IPS-18a (cell line): ENCODE results near the gene GPR162.
"Not testable (repeated sequence)": the region's sequence is repeated elsewhere in the genome, so short reads cannot be mapped to it uniquely, and the experiment has no call there.

Experiments used
- H3K27ac ChIP-seq: one replicate; pipeline ENCODE4 v1.5.1; 2013; ENCODE audit warnings: low read length
- H3K27me3 ChIP-seq: one replicate; pipeline ENCODE4 v1.6.1; 2013; ENCODE audit warnings: mild to moderate bottlenecking, low read length; ENCODE audit not compliant: control insufficient read depth, insufficient read depth
- H3K36me3 ChIP-seq: one replicate; pipeline ENCODE4 v1.6.1; 2013; ENCODE audit warnings: low read depth, low read length; ENCODE audit not compliant: control insufficient read depth
- H3K4me1 ChIP-seq: one replicate; pipeline ENCODE4 v1.6.1; 2013; ENCODE audit warnings: low read depth, low read length; ENCODE audit not compliant: control insufficient read depth
- H3K4me3 ChIP-seq: one replicate; pipeline ENCODE4 v1.5.1; 2013; ENCODE audit warnings: low read length
- H3K9ac ChIP-seq: one replicate; pipeline ENCODE4 v1.6.1; 2013; ENCODE audit warnings: mild to moderate bottlenecking, low read length, moderate library complexity
- H3K9me3 ChIP-seq: one replicate; pipeline ENCODE4 v1.6.1; 2013; ENCODE audit warnings: low read depth, low read length; ENCODE audit not compliant: control insufficient read depth

GPR162 gene

DNA sequence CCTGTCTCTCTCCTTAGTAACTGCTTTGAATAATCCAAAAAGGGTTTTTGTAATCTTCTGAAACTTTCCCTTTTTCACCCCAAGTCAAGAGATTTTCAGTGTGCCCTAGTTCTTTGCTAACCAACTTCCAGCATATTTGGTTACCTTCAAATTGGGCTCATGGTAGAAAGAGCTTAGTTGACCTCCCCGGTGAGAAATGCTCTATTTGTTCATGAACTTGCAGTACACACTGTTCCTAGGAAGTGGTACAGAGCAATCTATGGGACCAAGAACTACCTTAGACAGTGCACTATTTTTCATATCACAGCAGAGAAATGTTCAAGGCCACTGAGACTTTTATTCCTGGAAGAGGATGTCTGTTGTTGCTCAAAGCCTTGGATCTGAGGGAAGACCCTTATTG, 32.0 kb downstream of the GPR162 start:
- H3K4me1 ChIP-seq: peaks cover 4% of the 10 kb centered on the region
- peaks cover 46% of the 10 kb centered on the region for H3K36me3 ChIP-seq
- H3K27ac ChIP-seq: no peak overlapping the region
- H3K27me3 ChIP-seq: no peaks in the 10 kb centered on the region
- no peaks in the 10 kb centered on the region for H3K9me3 ChIP-seq
- no peak overlapping the region for H3K4me3 ChIP-seq
- H3K9ac ChIP-seq: no peak overlapping the region

DNA sequence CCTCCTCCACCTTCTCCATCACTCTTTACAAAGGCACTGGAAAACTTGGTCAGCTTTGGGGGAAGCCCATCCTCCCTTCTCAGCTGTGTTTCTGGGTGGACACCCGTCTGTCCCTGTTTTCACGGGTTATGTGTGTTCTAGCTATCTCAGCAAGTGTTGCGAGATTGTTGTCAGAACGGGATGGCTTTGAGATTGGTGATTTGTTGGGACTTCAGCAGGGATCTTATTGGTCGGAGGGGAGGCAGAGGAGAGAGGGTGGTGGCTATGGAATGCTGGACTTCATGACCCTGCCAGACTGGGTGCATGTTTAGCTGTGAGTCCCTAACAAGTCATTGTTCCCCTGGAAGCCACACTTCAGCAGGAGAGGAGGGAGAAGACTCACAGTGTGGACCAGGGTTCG, 32.4 kb downstream of the GPR162 start:
- H3K9ac ChIP-seq: no peak overlapping the region
- H3K27me3 ChIP-seq: no peaks in the 10 kb centered on the region
- peaks cover 42% of the 10 kb centered on the region for H3K36me3 ChIP-seq
- no peaks in the 10 kb centered on the region for H3K9me3 ChIP-seq
- peaks cover 4% of the 10 kb centered on the region for H3K4me1 ChIP-seq
- H3K27ac ChIP-seq: no peak overlapping the region
- H3K4me3 ChIP-seq: no peak overlapping the region

- Histone ChIP-seq H3K4me1 (peaks cover 4% of the 10 kb centered on the region), H3K27ac (no peak overlapping the region), H3K27me3 (no peaks in the 10 kb centered on the region), H3K9me3 (no peaks in the 10 kb centered on the region), H3K9ac (no peak overlapping the region), H3K4me3 (no peak overlapping the region), H3K36me3 (peaks cover 38% of the 10 kb centered on the region)
These were observed 33.7 kb downstream of the GPR162 start for GRCh38 chr12:6855322-6855721.

GRCh38 chr12:6858799-6859198, 37.2 kb downstream of the GPR162 start:
- H3K9ac ChIP-seq: no peak overlapping the region
- H3K4me1 ChIP-seq: no peaks in the 10 kb centered on the region
- peaks cover 69% of the 10 kb centered on the region for H3K36me3 ChIP-seq
- H3K9me3 ChIP-seq: no peaks in the 10 kb centered on the region
- H3K27ac ChIP-seq: no peak overlapping the region
- H3K27me3 ChIP-seq: no peaks in the 10 kb centered on the region
- no peak overlapping the region for H3K4me3 ChIP-seq

DNA sequence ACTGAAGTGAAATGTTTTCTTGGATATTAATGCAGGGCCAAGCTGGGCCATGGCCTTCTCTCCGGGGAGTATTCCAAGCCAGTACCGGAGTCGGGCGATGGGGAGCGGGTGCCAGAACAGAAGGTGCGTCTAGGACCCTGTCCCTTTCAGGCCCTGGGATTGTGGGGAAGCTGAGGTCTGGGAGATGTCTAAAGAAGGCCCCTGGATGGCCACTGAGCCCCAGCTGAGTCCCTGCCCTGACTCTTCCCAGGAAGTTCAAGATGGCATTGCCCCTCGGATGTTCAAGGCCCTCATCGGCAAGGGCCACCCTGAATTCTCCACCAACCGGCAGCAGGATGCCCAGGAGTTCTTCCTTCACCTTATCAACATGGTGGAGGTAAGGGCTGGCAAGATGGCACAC, 38.5 kb downstream of the GPR162 start:
- H3K36me3 ChIP-seq: peaks cover 78% of the 10 kb centered on the region
- H3K27me3 ChIP-seq: no peaks in the 10 kb centered on the region
- H3K9me3 ChIP-seq: no peaks in the 10 kb centered on the region

GRCh38 chr12:6860942-6861341, 39.3 kb downstream of the GPR162 start:
- Histone ChIP-seq H3K9ac (no peak overlapping the region), H3K36me3 (peaks cover 79% of the 10 kb centered on the region), H3K4me1 (peaks cover 5% of the 10 kb centered on the region)

More for the DNA sequence above, 38.5 kb downstream of the GPR162 start:
- no peaks in the 10 kb centered on the region for H3K4me1 ChIP-seq
- H3K4me3 ChIP-seq: no peak overlapping the region
- no peak overlapping the region for H3K9ac ChIP-seq
- H3K27ac ChIP-seq: no peak overlapping the region

DNA sequence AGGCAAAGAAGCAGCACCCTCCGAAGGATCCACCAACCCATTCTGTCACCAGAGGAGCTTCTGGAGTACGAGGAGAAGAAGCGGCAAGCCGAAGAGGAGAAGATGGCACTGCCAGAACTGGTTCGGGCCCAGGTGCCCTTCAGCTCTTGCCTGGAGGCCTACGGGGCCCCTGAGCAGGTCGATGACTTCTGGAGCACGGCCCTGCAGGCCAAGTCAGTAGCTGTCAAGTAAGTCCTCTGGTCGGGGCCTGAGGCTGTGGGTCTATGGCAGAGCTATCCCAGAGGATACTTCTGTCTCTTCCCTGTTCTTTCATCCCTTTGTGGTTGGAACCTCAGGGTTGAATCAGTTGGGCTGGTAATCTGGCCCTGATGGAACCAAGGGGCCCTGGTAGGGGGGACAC, 39.8 kb downstream of the GPR162 start:
- Histone ChIP-seq H3K4me3 (no peak overlapping the region), H3K27ac (no peak overlapping the region), H3K9me3 (no peaks in the 10 kb centered on the region), H3K9ac (no peak overlapping the region), H3K27me3 (no peaks in the 10 kb centered on the region), H3K4me1 (peaks cover 9% of the 10 kb centered on the region), H3K36me3 (peaks cover 75% of the 10 kb centered on the region)

More at GRCh38 chr12:6860942-6861341, 39.3 kb downstream of the GPR162 start:
- Histone ChIP-seq H3K27me3 (no peaks in the 10 kb centered on the region), H3K27ac (no peak overlapping the region), H3K9me3 (no peaks in the 10 kb centered on the region), H3K4me3 (no peak overlapping the region)

GRCh38 chr12:6863033-6863432, 41.4 kb downstream of the GPR162 start:
- Histone ChIP-seq H3K36me3 (peaks cover 59% of the 10 kb centered on the region), H3K4me1 (peaks cover 15% of the 10 kb centered on the region), H3K9me3 (no peaks in the 10 kb centered on the region), H3K27me3 (no peaks in the 10 kb centered on the region), H3K9ac (no peak overlapping the region), H3K27ac (no peak overlapping the region), H3K4me3 (no peak overlapping the region)

GRCh38 chr12:6863586-6864321, 42.1 kb downstream of the GPR162 start:
- no peak overlapping the region for H3K27ac ChIP-seq
- no peak overlapping the region for H3K4me3 ChIP-seq
- no peak overlapping the region for H3K9ac ChIP-seq
- H3K36me3 ChIP-seq: peaks cover 53% of the 10 kb centered on the region
- no peaks in the 10 kb centered on the region for H3K9me3 ChIP-seq
- peaks cover 15% of the 10 kb centered on the region for H3K4me1 ChIP-seq
- no peaks in the 10 kb centered on the region for H3K27me3 ChIP-seq

DNA sequence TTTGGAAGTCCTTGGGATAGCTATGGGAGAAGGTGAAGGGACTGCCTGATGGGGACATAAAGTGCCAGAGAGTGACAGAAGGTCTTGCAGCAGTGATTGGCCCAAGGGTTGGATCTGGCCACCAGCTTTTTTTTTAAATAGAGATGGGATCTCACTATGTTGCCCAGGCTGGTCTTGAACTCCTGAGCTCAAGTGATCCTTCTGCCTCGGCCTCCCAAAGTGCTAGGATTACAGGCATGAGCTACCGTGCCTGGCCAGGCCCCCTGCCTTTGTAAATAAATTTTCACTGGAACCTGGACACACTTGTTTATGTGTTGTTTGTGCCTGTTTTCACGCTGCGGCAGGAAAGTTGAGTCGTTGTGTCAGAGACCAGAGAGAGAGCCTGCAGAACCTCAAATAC, 43.7 kb downstream of the GPR162 start:
- Histone ChIP-seq H3K36me3 (peaks cover 57% of the 10 kb centered on the region), H3K4me1 (peaks cover 18% of the 10 kb centered on the region)
- not testable (repeated sequence) for H3K9me3 ChIP-seq, H3K27ac ChIP-seq, H3K9ac ChIP-seq, H3K27me3 ChIP-seq, H3K4me3 ChIP-seq

DNA sequence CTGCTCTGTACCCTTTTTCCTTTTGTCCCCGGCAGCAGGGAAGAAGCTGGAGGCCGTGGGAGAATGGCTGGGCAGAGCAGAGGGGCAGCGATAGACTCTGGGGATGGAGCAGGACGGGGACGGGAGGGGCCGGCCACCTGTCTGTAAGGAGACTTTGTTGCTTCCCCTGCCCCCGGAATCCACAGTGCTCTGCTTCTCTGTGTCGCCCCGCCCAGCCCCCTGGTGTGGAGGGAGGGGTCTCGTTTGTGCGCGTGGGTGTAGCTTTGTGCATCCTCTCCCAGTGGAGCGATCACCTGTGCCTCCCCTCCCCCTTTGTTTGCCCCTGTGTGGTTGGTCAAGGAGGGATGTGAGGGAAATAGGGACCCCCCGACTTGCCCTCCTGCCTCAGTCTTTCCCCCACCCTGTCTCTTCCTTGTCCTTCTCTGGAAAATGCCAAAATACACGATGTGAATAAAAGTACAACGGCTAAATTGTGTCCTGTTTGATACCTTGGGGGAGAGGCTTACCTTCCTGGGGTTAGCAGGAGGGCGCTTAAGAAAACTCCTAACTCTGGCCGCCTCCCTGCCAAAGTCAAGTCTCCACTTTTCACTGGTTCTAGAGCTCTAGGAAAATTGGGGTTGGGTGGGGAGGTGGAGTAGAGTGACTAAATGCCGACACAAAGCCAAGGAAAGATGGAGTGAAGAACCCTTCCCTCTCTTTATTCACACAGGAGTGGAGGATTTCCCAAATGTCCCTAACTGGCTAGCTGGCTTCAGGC, 44.7 kb downstream of the GPR162 start:
- H3K9me3 ChIP-seq: no peaks in the 10 kb centered on the region
- no peaks in the 10 kb centered on the region for H3K27me3 ChIP-seq
- peak overlapping the region; percentile 73 for H3K4me3 ChIP-seq
- H3K27ac ChIP-seq: peak overlapping the region; percentile 24
- peaks cover 18% of the 10 kb centered on the region for H3K4me1 ChIP-seq
- H3K9ac ChIP-seq: peak overlapping the region; percentile 58
- peaks cover 57% of the 10 kb centered on the region for H3K36me3 ChIP-seq
